Suprapubic skin (tissue), 4 donors: ENCODE measurements around the gene DPEP3. TPM values are rescaled to one million over a fixed set of nuclear protein-coding genes. Genes with fewer than 3 reads are reported as not detected.
"Not testable (repeated sequence)": the region's sequence is repeated elsewhere in the genome, so short reads cannot be mapped to it uniquely, and the experiment has no call there.

Experiments used
- DNase-seq, 2 donors: peaks; one replicate each; pipeline ENCODE4 v3.0.0-alpha.2; 2019; ENCODE audit warnings: low spot score in 2 of 2
- H3K27ac ChIP-seq: fragments of 200-600 bp; sonication (generic); one replicate; pipeline ENCODE4 v1.5.1; 2019
- H3K27me3 ChIP-seq: fragments of 200-600 bp; sonication (generic); one replicate; pipeline ENCODE4 v1.5.1; 2019
- H3K36me3 ChIP-seq: fragments of 200-600 bp; sonication (generic); one replicate; pipeline ENCODE4 v1.5.1; 2019
- H3K4me1 ChIP-seq: fragments of 200-600 bp; sonication (generic); one replicate; pipeline ENCODE4 v1.5.1; 2019
- H3K4me3 ChIP-seq: fragments of 200-600 bp; sonication (generic); one replicate; pipeline ENCODE4 v1.5.1; 2019; ENCODE audit warnings: mild to moderate bottlenecking
- H3K9me3 ChIP-seq: fragments of 200-600 bp; sonication (generic); one replicate; pipeline ENCODE4 v1.5.1; 2019
- EP300 ChIP-seq: sonication (generic); formaldehyde crosslinking; IDR thresholded peaks from one replicate; pipeline ENCODE4 v1.6.1; 2017; ENCODE audit warnings: antibody characterized with exemption
- POLR2A ChIP-seq, 2 donors: fragments of 450-650 bp; IDR thresholded peaks; one replicate each; pipeline ENCODE4 v1.6.1; 2017; ENCODE audit warnings: antibody characterized with exemption in 2 of 2, mild to moderate bottlenecking in 2 of 2, moderate library complexity in 2 of 2
- POLR2AphosphoS5 ChIP-seq, 3 donors: sonication (generic); formaldehyde crosslinking; IDR thresholded peaks; one replicate each; pipeline ENCODE4 v1.6.1; 2017; ENCODE audit warnings: antibody characterized with exemption in 3 of 3
- WGBS: methylation state at CpG from one replicate; pipeline ENCODE4 v1.1.5; 2018; 5-methylcytosine and 5-hydroxymethylcytosine counted together
- total RNA-seq, 4 donors: library from RNA; depleted of rRNA; stranded (reverse); fragments of >200 nt; gene quantifications; one replicate each; pipeline ENCODE4 v1.1.0, GENCODE V29; 2016
- TF ChIP-seq, protein P1 (sequence below), 2 donors: fragments of 200-600 bp in 1 of 2; fragments of 450-650 bp in 1 of 2; sonication (generic) in 1 of 2; IDR thresholded peaks; one replicate each; pipeline ENCODE4 v1.5.1; 2016 to 2019; ENCODE audit warnings: antibody characterized with exemption in 2 of 2, mild to moderate bottlenecking in 1 of 2, moderate library complexity in 1 of 2

Gene DPEP3
- total RNA-seq, 4 donors from 2014 or later = not detected

DNA sequence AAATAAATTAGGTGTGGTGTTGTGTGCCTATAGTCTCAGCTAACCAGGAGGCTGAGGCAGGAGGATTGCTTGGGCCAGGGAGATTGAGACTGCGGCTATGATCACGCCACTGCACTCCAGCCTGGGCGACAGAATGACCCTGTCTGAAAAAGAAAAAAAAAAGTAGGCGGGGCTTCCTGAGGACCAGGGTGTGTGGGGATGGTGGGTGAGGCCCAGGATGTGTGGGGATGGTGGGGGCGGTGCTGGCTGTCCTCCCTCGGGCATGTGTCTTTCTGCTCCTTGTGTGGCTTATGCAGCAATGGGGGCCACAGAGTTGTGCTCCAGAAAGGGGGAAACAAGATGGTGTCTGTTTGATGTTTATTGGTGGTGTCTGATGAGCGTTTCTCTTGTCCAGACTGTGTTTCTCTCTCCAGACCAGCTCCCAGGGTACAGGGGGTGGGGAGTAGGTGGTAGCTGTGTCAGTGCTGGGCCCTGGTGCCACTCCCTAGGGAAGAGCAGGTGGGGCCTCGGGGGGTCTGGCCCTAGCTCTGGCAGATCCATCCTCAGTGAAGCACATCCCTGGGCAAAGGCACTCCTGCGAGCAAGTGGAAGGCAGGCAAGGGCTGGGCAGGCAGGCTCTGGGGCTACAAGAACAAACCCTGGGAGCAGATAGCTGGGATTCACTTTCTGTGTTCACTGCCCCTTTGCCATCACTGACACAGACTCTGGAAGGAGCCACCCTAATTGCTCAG is 38.7 kb downstream of the DPEP3 start:
- 85% methylated on average over 9 of the region's 9 CpGs for WGBS
- Histone ChIP-seq H3K9me3 (no peaks in the 10 kb centered on the region), H3K36me3 (peaks cover 55% of the 10 kb centered on the region), H3K4me3 (no peak overlapping the region), H3K27me3 (no peaks in the 10 kb centered on the region), H3K27ac (no peak overlapping the region), H3K4me1 (peaks cover 44% of the 10 kb centered on the region)
- no peak for TF ChIP-seq POLR2AphosphoS5 (IDR thresholded peaks at IDR 0.05)
- no peak for TF ChIP-seq EP300
- TF ChIP-seq, protein P1, sequence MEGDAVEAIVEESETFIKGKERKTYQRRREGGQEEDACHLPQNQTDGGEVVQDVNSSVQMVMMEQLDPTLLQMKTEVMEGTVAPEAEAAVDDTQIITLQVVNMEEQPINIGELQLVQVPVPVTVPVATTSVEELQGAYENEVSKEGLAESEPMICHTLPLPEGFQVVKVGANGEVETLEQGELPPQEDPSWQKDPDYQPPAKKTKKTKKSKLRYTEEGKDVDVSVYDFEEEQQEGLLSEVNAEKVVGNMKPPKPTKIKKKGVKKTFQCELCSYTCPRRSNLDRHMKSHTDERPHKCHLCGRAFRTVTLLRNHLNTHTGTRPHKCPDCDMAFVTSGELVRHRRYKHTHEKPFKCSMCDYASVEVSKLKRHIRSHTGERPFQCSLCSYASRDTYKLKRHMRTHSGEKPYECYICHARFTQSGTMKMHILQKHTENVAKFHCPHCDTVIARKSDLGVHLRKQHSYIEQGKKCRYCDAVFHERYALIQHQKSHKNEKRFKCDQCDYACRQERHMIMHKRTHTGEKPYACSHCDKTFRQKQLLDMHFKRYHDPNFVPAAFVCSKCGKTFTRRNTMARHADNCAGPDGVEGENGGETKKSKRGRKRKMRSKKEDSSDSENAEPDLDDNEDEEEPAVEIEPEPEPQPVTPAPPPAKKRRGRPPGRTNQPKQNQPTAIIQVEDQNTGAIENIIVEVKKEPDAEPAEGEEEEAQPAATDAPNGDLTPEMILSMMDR (IDR thresholded peaks at IDR 0.05) = no peak
- TF ChIP-seq POLR2A (IDR thresholded peaks at IDR 0.05) = no peak
- DNase-seq = no peak

DNA sequence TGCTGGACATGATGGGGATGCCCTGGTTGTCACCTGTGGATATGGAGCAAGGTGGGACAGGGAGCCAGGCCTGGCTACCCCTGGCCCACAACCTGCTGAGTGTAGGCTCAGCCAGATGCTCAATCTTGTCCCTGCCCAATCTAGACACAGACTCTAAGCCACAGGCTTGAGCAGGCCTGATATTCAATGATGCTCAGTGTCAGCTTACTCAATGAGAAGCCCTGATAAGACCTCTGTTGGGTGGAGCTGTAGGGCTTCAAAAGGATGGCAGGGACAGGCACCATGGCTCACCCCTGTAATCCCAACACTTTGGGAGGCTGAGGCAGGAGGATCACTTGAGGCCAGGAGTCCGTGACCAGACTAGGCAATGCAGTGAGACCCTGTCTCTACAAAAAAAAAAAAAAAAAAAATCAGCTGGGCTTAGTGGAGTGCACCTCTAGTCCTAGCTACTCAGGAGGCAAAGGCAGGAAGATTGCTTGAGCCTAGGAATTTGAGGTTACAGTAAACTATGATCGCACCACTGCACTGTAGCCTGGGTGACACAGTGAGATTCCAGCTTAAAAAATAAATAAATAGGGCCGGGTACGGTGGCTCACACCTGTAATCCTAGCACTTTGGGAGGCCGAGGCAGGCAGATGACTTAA is 39.7 kb downstream of the DPEP3 start:
- 90% methylated on average over 5 of the region's 5 CpGs for WGBS
- no peaks in the 10 kb centered on the region for H3K9me3 ChIP-seq
- peaks cover 42% of the 10 kb centered on the region for H3K4me1 ChIP-seq
- H3K36me3 ChIP-seq = peaks cover 44% of the 10 kb centered on the region
- DNase-seq = no peak
- H3K27ac ChIP-seq = no peak overlapping the region
- TF ChIP-seq, protein P1 (IDR thresholded peaks at IDR 0.05) = no peak
- no peak for TF ChIP-seq POLR2A (IDR thresholded peaks at IDR 0.05)
- no peak for TF ChIP-seq POLR2AphosphoS5 (IDR thresholded peaks at IDR 0.05)
- no peak for TF ChIP-seq EP300
- H3K27me3 ChIP-seq = no peaks in the 10 kb centered on the region
- no peak overlapping the region for H3K4me3 ChIP-seq

DNA sequence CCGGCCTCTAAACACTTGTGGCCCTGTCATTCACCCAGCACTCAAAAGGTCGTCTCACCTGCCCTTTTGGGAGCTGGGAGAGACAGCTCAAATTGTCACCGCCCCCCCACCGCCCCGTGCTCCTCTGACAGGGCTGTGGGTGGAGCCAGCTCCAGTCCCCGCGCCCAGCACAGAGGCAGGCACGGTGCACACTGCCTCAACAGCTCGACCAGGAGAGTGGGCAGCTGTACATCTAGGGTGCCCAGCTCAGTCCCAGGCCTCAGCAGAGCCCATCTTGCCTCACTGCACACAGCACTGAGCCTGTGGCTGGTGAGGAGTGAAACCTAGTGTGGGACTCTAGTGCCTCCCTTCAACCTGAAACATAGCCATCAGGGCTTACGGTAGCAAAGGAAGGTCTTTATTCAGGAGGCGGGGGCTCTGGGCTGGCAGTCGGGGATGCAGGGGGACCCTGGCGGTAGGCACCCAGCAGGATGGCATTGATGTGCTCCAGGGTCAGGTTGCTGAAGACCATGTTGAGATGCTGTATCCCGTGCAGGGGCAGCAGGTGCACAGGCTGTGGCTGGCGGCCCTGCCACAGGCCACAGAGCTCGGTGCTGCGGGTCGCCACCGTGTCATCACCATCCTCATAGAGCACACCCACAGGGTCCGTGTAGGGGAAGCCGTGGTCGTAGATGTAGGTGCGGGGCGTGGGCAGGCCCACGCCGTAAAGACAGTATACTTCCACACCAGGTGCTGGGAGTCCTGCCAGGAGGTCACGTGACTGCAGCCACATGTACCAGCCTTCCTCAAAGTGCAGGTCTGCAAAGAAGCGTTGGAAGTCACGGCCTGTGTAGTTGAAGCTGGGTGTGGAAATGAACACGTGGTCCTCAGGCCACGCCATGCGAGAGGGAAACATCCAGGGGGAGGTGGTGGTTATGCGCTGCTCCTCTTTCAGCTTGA is 40.5 kb downstream of the DPEP3 start:
- 88% methylated on average over 7 of the region's 33 CpGs for WGBS
- TF ChIP-seq POLR2A (IDR thresholded peaks at IDR 0.05) (no peak), POLR2AphosphoS5 (IDR thresholded peaks at IDR 0.05) (no peak), EP300 (no peak)
- TF ChIP-seq, protein P1 (IDR thresholded peaks at IDR 0.05) = no peak
- H3K36me3 ChIP-seq = peaks cover 36% of the 10 kb centered on the region
- peaks cover 42% of the 10 kb centered on the region for H3K4me1 ChIP-seq
- H3K27ac ChIP-seq = no peak overlapping the region
- no peaks in the 10 kb centered on the region for H3K9me3 ChIP-seq
- no peak overlapping the region for H3K4me3 ChIP-seq
- H3K27me3 ChIP-seq = no peaks in the 10 kb centered on the region
- no peak for DNase-seq

DNA sequence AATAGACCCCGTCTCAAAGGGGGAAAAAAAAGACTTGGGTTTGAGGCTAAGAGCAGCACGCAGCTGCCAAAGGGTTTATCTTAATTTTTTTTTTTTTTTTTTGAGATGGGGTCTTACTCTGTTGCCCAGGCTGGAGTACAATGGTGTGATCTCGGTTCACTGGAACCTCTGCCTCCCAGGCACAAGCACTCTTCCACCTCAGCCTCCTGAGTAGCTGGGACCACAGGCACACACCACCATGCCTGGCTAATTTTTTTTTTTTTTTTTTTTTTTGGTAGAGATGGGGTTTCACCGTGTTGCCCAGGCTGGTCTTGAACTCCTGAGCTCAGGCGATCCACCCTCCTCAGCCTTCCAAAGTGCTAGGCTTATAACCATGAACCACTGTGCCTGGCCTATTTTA is 42.6 kb downstream of the DPEP3 start:
- not testable (repeated sequence) for H3K4me3 ChIP-seq, DNase-seq, H3K27ac ChIP-seq, H3K27me3 ChIP-seq, H3K9me3 ChIP-seq
- H3K36me3 ChIP-seq = peaks cover 17% of the 10 kb centered on the region
- WGBS = 84% methylated on average over 5 of the region's 5 CpGs
- peaks cover 25% of the 10 kb centered on the region for H3K4me1 ChIP-seq

DNA sequence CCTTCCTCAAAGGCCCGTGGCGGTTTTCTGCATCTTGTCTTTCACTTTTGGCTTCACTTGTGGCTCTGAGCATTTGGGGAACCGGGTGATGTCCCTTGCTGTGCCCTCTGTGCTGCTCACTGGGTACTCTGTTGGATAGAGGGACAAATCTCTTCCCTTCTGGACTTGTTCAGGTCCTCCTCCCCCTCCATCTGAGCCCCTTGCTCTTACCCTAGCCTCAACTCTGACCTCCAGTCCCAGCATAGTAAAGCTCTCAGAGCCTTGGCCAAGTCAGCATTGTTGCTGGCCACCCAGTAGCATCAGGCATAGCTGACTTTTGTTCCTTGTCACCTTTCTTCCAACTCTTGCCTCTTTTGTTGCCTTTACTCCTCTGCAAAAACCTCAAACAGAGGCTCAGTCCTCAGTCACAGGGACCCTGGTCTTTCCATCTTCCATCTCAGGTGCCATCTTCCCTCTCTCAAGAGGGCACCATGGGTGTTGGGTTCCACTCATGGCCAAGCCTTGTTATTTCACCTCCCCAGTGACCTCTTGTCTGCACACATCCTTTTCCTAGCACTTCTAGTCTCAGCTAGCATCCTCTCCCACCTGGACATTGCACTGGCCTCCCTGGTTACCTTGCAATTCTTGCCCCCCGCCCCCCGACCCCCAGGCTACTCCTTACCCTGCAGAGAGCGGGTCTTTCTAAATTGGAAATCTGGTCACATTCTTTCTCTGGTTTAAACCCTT is 43.3 kb downstream of the DPEP3 start:
- peaks cover 19% of the 10 kb centered on the region for H3K4me1 ChIP-seq
- no peak for DNase-seq

More for the DNA sequence above, 43.3 kb downstream of the DPEP3 start:
- Histone ChIP-seq H3K36me3 (peaks cover 11% of the 10 kb centered on the region), H3K27me3 (no peaks in the 10 kb centered on the region), H3K27ac (peak overlapping the region; percentile 92), H3K9me3 (no peaks in the 10 kb centered on the region), H3K4me3 (peak overlapping the region; percentile 85)
- TF ChIP-seq, protein P1 (IDR thresholded peaks at IDR 0.05) = no peak
- no peak for TF ChIP-seq EP300
- TF ChIP-seq POLR2AphosphoS5 (IDR thresholded peaks at IDR 0.05) = no peak
- TF ChIP-seq POLR2A (IDR thresholded peaks at IDR 0.05) = no peak
- WGBS = 45% methylated on average over 6 of the region's 6 CpGs
